Caki2 (cell line): ENCODE results near the gene DTD1. TPM values are rescaled to one million over a fixed set of nuclear protein-coding genes. Genes with fewer than 3 reads are reported as not detected.

ENCODE experiments used
- DNase-seq: peaks from one replicate; pipeline ENCODE4 v3.0.0-alpha.2; 2015; ENCODE audit warnings: low read depth
- in situ Hi-C: cut with HindIII; loops from 2 replicates; pipeline ENCODE4 v1.10.0; 2016; ENCODE audit warnings: low sequenced_read_pairs, low pct_unique_long_range_greater_than_20kb, mixed read lengths
- total RNA-seq: library from RNA; depleted of rRNA; stranded (reverse); fragments of >200 nt; shearing (Covaris generic); gene quantifications from 2 replicates; pipeline ENCODE4 v1.2.3, GENCODE V29; 2014; ENCODE audit warnings: low replicate concordance

DTD1 gene
- total RNA-seq, 1 experiment from 2014 or later: 208 TPM

DNA sequence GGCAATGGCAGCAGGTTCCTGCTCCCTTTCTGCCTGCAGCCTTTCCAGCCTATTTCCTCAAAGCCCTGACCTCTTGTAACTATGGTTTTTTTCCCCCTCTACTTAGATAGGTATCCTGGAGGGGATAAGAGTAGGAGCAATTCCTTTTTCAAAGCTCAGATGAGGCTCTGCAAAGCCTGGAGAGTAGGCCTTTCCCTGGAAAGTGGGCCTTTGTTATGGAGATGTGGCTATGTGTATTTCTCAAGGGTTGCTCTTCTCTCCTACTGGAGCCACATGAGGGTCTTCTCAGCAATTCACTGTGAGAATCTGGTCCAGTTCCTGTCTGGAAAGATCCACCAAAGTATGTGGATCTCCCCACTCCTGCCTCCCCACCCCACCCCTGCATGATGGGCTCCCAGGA is 96.0 kb downstream of the DTD1 start:
- in situ Hi-C loops: no loop called here
- no peak for DNase-seq

DNA sequence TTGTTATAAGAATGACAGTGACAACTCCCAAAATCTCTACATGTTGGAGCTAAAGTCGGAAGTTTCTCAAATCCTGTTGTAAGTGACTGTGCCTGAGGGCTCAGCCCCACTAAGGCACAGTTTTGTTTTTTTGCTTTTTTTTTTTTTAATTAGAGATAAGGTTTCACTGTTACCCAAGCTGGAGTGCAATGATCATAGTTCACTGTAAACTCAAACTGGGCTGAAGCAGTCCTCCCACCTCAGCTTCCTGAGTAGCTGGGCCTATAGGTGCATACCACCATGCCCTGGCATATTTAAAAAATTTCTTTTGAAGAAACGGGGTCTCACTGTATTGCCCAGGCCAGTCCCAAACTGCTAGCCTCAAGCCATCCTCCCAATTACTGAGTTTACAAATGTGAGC is 96.9 kb downstream of the DTD1 start:
- in situ Hi-C loops: no loop called here
- no peak for DNase-seq

DNA sequence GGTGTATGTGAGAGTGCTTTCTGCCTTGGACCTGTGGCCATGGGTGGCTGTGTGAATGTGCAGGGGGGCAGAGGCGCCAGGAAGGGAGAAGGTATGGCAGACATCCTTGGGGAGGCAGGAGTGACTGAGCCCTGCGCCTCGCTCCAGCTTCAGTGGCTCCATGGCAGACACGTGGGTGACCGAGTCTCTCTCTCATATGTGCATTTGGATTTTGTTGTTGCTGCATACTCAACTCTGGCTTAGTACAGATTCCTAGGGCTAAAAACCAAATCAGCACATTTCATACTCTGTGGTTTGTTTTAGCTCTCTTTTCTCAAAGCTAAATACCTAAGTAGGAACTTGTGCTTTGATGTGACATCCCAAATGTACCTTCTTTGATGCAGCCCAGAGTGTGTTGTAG is 97.6 kb downstream of the DTD1 start:
- in situ Hi-C loops: no loop called here
- no peak for DNase-seq

DNA sequence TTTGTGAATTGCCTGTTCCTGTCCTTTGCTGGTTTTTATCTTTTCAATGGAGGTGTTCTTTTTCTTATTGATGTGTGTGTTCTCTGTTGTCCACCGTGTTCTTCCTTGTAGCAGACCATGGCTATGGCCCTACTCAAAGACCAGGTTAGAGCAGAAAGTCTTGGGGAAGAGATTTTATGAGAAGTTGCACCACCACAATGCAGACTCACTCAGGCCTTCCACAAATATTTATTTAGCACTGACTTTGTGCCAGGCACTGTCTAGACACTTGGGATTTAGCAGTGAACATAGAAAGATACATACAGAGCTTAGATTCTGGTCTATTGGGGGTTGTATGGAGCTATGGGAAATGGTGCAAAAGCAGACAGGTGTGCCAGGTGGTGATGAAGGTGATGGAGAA is 98.8 kb downstream of the DTD1 start:
- in situ Hi-C loops: no loop called here
- DNase-seq: no peak

DNA sequence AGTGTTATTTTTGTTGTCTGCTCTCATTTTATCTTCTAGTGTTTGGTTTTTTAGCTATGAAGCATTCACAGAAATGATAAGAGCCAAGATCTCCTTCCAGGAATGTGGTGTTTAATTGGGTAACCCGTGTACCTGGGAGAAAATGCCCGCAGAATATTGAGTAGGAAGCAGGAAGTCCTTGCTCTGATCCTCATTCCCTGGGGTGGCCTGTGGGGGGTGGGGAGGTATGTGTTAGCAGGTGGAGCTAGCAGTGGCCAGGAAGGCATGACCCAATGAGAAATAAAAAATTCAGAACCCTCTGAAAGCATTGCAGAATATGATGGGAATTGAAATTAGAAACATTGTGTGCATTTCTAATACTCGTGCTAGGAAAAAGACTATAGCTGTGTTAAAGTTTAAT is 100.8 kb downstream of the DTD1 start:
- no peak for DNase-seq
- in situ Hi-C loops: no loop called here

DNA sequence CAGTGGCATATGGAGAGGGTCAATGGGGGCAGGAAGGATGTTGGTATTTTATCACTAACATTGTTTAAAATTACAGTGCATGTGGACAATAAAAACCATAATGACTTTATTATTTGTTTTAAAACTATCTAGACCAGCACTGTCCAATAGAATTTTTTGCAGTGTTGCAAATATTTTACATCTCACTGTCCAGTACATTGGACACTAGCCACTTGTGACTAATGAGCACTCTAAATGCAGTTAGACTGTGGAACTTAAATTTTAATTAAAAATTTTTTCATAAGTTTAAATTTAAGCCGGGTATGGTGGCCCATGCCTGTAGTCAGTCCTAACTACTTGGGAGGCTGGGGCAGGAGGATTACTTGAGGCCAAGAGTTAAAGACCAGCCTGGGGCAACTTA is 101.7 kb downstream of the DTD1 start:
- no peak for DNase-seq
- in situ Hi-C loops: no loop called here

DNA sequence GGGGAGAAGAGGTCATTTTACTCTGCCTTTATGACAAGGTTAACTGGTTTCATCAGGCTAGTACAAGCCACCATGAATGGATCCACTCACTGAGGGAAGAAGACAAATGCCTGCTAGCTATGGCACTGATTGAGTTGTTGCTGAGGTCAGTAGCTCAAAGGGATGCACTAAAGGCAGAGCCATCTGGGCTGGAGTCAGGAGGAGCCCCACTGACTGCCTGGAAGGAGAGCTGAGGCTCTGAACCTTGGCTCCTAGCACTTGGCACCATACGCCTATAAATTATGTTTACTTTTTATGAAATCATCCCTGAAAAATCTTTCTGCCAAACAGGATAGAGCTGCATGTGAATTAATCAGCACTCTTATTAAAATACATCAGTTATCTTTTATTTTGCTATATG is 104.6 kb downstream of the DTD1 start:
- in situ Hi-C loops: no loop called here
- DNase-seq: no peak

DNA sequence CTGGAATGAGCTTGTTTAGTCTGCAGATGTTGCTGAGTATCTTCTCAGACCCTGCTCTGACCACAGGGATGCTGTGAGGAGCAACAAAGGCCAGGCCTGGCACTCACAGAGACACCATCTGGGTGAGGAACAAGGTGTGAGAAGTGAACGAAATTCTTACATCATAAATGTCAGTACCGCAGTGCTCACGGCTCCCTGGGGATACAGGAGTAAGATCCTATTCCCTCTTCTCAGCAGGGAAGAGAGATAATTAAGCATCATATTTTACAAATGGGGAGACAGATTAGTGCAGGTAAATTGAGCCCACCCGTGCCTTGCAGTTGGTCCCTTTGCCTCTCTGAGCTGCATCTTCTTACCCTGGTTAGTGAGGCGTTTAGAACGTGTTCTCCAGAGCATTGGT is 106.2 kb downstream of the DTD1 start:
- no peak for DNase-seq
- in situ Hi-C loops: no loop called here

DNA sequence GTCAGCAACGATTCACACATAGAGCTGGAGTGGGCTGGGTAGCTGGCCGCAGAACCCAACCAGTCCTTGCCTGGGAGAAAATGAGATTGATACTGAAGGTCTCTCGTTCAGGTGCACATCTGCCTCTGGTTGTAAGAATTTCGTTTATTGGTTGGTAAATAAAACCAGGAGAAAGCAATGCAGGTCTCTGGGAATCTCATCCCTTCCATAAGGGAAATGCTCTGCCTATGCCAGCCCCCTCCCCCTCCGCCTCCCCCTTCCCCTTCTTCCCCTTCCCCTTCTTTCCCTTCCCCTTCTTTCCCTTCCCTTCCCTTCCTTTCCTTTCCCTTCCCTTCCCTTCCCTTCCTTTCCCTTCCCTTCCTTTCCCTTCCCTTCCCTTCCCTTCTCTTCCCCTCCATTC is 107.3 kb downstream of the DTD1 start:
- DNase-seq: no peak
- in situ Hi-C loops: no loop called here

DNA sequence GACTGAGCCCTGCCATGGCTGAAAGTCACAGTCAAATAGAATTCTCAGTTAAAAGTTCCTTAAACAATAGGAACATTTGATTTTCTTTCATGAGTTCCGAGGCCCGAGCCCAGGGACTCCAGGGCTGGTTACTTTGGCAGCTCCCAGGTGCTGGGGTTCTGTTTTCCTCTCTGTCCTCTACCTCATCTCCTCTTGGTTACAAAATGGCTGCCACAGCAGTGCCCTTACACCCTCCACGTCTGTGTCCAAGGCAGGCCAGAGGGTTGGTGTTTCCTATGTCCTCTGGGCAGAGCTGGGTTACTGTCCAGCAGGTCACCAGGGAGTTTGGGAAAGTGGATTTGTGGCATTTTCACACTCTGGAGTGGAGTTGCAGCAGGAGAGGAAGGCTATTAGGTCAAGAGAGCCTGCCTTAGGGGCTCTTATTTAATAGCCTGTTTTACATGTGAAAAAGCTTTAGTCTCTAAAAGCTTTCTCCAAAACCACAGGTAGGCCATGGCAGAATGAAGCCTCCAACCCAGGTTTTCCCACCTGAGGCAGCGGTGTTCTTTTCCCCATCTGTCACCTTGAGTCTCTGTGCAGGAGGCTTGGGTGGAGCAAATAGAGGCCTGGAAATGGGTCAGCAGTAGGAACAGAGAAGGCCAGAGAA is 111.0 kb downstream of the DTD1 start:
- in situ Hi-C loops: no loop called here
- DNase-seq: no peak

DNA sequence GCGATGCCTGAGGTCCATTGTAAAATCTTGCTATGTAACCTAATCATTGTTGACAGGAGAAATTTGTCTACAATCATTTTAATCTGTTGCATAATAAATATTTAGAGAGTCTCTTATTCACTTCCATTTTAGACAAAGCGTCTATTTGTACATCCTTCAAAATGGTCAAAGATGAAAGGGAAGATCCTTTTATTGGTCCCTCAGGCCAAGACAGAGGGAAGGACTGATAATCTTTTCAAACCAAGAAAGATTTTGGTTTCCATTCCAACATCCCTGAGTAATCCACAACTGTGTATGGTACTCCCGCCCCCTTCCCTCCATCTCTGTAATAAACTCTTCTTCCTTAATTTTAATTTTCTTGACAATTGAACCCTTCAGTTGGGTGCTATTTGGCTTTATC is 114.1 kb downstream of the DTD1 start:
- in situ Hi-C loops: no loop called here
- DNase-seq: no peak

DNA sequence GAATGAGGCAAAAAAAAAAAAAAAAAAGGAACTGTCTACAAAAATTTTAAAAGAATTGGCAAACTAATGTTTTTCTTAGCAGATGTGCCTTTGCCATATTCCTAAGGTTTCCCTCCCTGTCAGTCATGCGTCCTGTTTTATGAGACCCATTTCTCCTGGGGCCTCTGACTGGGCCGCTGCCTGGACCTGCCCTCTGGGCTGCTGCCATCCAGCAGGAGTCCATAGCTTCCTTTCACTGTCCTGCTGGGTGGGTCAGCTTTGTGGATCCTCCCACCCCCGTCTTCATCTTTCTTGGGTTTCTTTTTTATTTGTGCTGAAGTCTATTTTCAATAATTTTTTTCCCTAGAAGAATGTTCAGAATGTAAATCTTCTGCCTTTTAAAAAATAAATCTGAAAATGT is 114.9 kb downstream of the DTD1 start:
- in situ Hi-C loops: no loop called here
- no peak for DNase-seq

DNA sequence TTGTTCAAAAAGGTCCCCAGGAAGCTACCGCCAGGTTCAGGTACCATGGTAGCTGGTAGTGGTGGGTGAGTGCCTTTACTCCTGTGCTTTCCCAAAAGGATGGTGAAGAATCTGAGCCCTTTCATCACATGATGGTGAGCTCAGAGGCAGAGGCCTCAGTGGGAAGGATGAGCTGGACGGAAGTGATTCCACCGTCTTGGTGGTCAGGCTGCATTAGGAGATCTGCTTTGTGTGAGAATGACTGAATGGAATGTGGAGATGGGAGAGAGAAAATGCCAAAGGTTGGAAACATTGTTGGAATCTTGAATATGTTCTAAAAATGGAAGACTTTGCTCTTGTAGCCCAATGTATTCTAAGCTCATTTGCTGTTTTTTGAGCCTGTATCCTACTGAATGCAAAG is 117.6 kb downstream of the DTD1 start:
- in situ Hi-C loops: no loop called here
- DNase-seq: no peak

DNA sequence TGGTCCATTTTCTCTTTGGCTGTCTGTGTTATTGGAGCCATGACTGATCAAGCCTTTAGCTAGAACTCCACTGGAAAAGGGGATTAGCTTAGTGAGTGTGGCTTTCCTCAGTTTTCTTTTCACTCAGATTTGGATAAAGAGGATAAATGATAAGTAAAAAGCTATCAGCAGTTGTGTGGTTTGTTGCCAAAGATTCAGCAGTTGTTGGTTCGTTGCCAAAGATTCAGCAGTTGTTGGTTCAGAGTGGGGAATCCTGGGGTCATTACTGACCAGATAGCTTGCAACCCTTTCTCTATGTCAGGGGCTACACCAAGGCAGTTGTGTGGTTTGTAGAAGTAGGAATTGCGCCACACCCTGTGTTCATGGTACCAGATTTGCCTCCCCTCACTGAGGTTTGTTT is 118.1 kb downstream of the DTD1 start:
- in situ Hi-C loops: no loop called here
- no peak for DNase-seq

DNA sequence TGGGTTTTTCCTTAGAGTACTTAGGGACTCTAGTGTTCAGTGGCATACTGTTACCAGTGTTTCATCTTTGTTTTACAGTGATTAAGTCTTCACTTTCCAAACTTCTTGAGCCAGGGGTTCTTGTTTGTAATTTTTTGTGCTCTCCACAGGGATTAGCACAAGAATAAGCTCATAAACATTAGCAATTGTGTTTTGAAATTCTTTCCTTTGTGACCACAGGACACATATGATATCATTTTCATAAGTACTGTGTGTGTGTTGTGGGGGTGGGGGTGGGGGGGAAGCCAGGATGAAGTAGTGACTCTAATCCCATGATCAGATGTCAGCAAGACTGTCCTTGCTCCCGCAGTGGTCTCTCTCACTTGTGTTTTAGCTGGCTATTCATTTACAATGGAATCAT is 124.3 kb downstream of the DTD1 start:
- in situ Hi-C loops: no loop called here
- DNase-seq: no peak

DNA sequence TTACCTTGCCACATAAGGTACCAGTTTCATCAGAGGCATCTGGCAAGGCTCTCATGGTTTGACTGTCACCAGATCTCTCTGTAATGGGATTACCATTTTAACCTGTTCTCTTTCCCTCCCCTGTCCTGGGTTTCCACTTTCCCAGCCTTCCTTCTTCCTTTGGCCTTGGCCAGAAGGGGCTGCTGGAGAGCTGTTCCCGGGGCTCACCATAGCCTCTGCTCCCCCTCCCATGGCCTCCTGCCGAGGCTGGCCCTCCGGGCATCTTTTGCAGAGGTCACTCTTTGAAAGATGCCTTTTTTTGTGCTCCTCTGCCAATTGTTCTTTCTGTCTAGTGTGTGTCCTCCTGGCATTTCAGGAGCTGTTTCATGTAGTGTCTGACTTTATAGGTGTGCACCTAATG is 125.0 kb downstream of the DTD1 start:
- DNase-seq: no peak
- in situ Hi-C loops: no loop called here

DNA sequence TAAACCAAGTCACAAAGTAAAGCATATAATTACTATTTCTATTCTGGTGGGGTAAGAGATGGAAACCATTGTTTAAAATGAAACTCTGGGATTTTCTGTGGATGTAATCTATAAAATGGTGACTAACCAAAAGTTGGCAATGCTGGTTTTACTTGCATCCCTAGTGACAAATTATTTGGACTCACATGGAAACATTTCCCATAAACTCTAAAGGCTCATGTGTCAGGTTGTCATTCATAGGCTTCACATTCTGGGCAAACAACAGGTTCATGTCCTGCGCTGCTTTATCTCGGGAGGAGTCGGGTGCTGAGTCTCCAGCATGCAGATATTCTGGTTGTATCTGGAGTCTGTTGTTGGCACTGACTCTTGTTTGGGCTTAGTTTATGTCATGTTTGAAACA is 127.7 kb downstream of the DTD1 start:
- in situ Hi-C loops: no loop called here
- no peak for DNase-seq

DNA sequence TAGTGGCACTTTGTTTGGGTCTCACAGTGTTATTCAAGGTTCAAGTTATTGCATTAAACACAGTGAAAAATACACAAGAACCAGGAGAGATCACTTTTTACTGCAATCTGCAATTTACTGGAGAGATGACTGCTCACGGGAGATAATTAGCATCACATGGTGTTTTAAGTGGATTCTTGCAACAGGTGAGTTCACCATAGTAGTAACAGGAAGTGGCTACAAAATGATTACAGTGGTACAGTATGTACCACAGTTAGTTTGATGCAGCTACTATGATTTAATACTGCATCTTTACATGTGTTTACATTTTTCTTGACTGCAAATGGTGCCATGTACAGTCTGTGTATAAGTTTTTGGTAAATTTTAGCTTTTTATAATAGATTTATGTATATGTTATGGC is 129.2 kb downstream of the DTD1 start:
- in situ Hi-C loops: no loop called here
- no peak for DNase-seq

DNA sequence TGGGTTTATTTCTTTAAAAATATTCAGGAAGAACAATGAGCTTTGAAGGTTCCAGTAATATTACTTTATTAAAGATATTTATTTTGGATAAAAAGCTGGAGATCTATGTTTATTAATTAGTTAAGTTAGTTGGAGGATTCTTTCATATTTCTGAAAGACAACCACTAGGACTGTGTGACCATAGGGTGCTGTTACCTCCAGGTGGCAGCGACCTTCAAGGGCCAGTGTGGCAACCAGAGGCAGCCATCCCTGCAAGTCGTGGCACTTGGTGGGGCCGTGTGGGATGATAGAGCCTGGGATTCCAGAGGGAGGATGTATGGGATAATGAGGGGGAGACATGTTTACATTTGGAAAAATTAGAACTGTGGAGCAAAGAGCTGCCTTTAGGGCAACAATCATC is 130.3 kb downstream of the DTD1 start:
- DNase-seq: no peak
- in situ Hi-C loops: no loop called here

DNA sequence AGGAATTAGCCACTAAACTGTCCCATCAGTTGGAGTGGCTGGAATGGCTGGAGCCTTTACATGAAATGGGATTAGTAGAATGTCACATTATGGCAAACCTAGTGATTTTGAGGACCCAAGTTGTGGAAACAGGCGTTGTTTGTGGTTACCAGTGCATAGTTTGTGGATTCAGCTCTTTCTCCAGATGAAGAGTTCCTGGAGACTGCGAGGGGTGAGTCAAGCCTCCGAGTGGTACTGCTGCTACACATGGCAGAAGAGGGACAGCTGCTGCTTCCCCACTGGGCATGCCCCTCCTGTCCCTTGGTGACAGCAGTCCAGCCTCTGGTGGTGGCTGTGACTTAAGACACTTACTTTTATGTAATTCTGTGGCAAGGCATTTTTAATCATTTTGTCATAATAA is 131.6 kb downstream of the DTD1 start:
- DNase-seq: no peak
- in situ Hi-C loops: no loop called here

DNA sequence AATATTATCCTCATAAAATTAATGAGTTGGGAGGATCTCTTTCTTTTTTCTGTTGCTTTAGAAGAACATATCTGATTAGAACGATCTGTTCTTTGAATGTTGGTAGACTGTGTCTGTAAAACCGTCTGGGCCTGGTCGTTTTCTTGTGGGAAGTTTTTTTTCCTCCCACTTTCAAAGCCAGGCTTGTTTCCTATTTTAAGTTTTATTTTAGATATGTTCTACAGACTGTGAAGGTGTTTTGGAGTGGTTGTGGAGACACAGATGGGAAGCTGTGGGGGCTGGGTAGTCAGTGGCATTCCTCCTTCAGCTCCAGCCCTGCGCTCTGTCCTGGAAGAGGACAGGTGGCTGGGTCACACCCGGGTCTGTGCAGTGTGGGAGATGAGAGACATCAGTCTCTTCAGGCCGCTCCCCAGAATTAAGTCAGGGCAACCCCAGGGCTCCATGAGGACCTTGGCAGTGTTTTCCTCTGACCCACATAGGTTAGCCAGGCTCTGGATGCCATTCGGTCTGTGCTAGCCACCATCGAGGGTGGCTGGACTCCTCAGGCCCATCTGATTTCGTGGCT is 133.8 kb downstream of the DTD1 start:
- DNase-seq: no peak
- in situ Hi-C loops: no loop called here
